ENCODE results near the gene RAD51B. TPM values are rescaled to one million over a fixed set of nuclear protein-coding genes. Genes with fewer than 3 reads are reported as not detected.
"Not testable (repeated sequence)": the region's sequence is repeated elsewhere in the genome, so short reads cannot be mapped to it uniquely, and the experiment has no call there.

Gene RAD51B
- total and polyA plus RNA-seq, 4 experiments from 2014 or later: 22.0 to 35.7 (median 31.4) TPM

DNA sequence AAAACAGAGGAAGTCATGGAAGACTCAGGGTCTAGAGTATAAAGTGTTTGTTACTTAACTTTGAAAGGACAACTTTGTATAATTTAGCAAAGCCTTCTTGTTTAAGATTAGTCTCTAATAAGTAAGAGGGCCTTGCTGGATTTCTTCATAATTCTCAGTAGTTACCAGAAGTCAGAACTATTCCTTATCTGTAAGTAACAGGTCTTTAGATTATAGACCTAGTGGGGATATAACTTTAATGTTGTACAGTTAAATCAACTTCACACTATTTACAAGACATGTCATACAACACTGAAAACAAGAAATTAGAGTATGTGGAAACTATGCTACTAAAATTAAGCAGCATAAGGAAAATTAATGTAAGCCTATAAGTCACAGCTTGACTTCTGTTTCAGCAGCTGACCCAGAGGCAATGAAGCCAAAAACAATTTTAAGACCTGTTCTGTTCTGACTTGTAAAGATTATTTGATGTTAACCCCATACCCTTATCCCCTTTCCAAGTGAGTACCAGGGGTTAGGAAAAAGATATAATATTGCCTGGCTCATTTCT lies 398.3 kb downstream of the RAD51B start:
- Mint-ChIP-seq H3K27me3 (no peaks in the 10 kb centered on the region), H3K9me3 (peaks cover 0 to 6% (median 0%) of the 10 kb centered on the region in 8 donors), H3K4me3 (no peak overlapping the region), H3K4me1 (peaks cover 5 to 23% (median 14%) of the 10 kb centered on the region in 4 donors), H3K27ac (no peak overlapping the region), H3K36me3 (peaks cover 0 to 13% of the 10 kb centered on the region in 2 donors)
- Histone ChIP-seq H3K36me3 (ENCODE audit: insufficient read depth, low read length) (no peaks in the 10 kb centered on the region), H3K27ac (ENCODE audit: low read depth, low read length) (no peak overlapping the region), H3K27me3 (ENCODE audit: insufficient read depth, low read length) (no peaks in the 10 kb centered on the region), H3K9me3 (ENCODE audit: control insufficient read depth in 1 of 2, low read length in 2 of 2) (no peaks in the 10 kb centered on the region), H3K4me1 (ENCODE audit: insufficient read depth, low read length) (peaks cover 17% of the 10 kb centered on the region), H3K4me3 (ENCODE audit: low read length in 2 of 2) (no peak overlapping the region)
- POLR2A ChIA-PET (ENCODE audit: partially characterized antibody): no interaction called here
- CTCF ChIA-PET (ENCODE audit: partially characterized antibody): no interaction called here
- intact Hi-C loops (cut with micrococcal nuclease): no loop called here
- DNase-seq: no peak

DNA sequence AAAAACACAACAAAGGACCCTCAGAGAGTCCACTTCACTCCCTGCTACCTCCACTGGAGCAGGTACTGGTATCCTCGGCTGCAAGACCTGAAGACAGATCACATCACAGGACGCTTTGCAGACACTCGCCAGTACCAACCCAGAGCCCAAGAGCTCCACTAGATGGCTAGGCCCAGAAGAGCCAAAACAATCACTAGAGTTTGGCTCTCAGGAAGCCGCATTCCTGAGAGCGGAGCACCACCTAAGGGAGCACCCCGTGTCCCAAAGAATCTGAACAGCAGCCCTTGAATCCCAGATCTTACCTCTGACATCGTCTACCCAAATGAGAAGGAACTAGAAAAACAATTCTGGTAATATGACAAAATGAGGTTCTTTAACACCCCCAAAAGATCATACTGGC lies 399.8 kb downstream of the RAD51B start:
- no peak overlapping the region for H3K4me3 Mint-ChIP-seq
- H3K27me3 ChIP-seq (ENCODE audit: insufficient read depth, low read length): no peaks in the 10 kb centered on the region
- no peaks in the 10 kb centered on the region for H3K27me3 Mint-ChIP-seq
- no peak overlapping the region for H3K27ac ChIP-seq (ENCODE audit: low read depth, low read length)
- H3K36me3 ChIP-seq (ENCODE audit: insufficient read depth, low read length): no peaks in the 10 kb centered on the region
- POLR2A ChIA-PET (ENCODE audit: partially characterized antibody): no interaction called here
- H3K9me3 Mint-ChIP-seq: peaks cover 0 to 6% (median 0%) of the 10 kb centered on the region in 8 donors
- DNase-seq: no peak
- peaks cover under 1 to 10% (median 5%) of the 10 kb centered on the region in 4 donors for H3K4me1 Mint-ChIP-seq
- peaks cover 6% of the 10 kb centered on the region for H3K4me1 ChIP-seq (ENCODE audit: insufficient read depth, low read length)
- CTCF ChIA-PET (ENCODE audit: partially characterized antibody): no interaction called here
- no peaks in the 10 kb centered on the region for H3K9me3 ChIP-seq (ENCODE audit: control insufficient read depth in 1 of 2, low read length in 2 of 2)
- intact Hi-C loops (cut with micrococcal nuclease): no loop called here
- no peak overlapping the region for H3K27ac Mint-ChIP-seq
- peaks cover 0 to 13% of the 10 kb centered on the region in 2 donors for H3K36me3 Mint-ChIP-seq
- H3K4me3 ChIP-seq (ENCODE audit: low read length in 2 of 2): no peak overlapping the region

DNA sequence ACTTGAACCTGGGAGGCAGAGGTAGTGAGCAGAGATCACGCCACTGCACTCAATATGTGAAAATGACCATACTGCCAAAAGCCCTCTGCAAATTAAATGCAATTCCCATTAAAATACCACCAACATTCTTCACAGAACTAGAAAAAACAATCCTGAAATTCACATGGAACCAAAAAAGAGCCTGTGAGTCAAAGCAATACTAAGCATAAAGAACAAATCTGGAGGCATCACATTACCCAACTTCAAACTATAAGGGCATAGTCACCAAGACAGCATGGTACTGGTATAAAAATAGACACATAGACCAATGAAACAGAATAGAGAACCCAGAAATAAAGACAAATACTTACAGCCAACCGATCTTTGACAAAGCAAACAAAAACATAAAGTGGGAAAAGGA lies 401.5 kb downstream of the RAD51B start:
- intact Hi-C loops (cut with micrococcal nuclease): not testable (repeated sequence)

DNA sequence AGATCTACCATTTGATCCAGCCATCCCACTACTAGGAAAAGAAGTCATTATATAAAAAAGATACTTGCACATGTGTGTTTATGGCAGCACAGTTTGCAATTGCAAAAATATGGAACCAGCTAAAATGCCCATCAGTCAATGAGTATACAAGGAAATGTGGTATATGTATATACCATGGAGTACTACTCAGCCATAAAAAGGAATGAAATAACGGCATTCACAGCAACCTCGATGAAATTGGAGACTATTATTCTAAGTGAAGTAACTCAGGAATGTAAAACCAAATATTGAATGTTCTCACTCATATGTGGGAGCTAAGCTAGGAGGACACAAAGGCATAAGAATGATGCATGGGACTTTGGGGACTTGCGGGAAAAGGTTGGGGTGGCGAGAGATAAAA lies 402.6 kb downstream of the RAD51B start:
- H3K4me3 Mint-ChIP-seq: no peak overlapping the region
- no peak overlapping the region for H3K27ac ChIP-seq (ENCODE audit: low read depth, low read length)
- intact Hi-C loops (cut with micrococcal nuclease): no loop called here
- H3K4me1 Mint-ChIP-seq: peaks cover 0 to 4% (median 0%) of the 10 kb centered on the region in 4 donors
- DNase-seq: no peak
- ChIA-PET CTCF (ENCODE audit: partially characterized antibody) (interaction anchor here (1.3 kb wide), 1 partner anchor 622 kb away, joined by 4 read pairs; no protein-coding TSS in a partner anchor), POLR2A (ENCODE audit: partially characterized antibody) (interaction anchor here (2.1 kb wide), 1 partner anchor 11 kb away, joined by 6 read pairs; no protein-coding TSS in a partner anchor)
- no peaks in the 10 kb centered on the region for H3K36me3 ChIP-seq (ENCODE audit: insufficient read depth, low read length)
- no peaks in the 10 kb centered on the region for H3K4me1 ChIP-seq (ENCODE audit: insufficient read depth, low read length)
- H3K27ac Mint-ChIP-seq: no peak overlapping the region
- no peaks in the 10 kb centered on the region for H3K9me3 ChIP-seq (ENCODE audit: control insufficient read depth in 1 of 2, low read length in 2 of 2)
- peaks cover 0 to 19% of the 10 kb centered on the region in 2 donors for H3K36me3 Mint-ChIP-seq
- no peaks in the 10 kb centered on the region for H3K27me3 ChIP-seq (ENCODE audit: insufficient read depth, low read length)
- H3K9me3 Mint-ChIP-seq: peaks cover 0 to 8% (median 0%) of the 10 kb centered on the region in 8 donors
- H3K4me3 ChIP-seq (ENCODE audit: low read length in 2 of 2): no peak overlapping the region
- H3K27me3 Mint-ChIP-seq: no peaks in the 10 kb centered on the region

More for the DNA sequence above, 401.5 kb downstream of the RAD51B start:
- H3K9me3 Mint-ChIP-seq; H3K4me1 Mint-ChIP-seq; CTCF ChIA-PET (ENCODE audit: partially characterized antibody); POLR2A ChIA-PET (ENCODE audit: partially characterized antibody); H3K27me3 ChIP-seq (ENCODE audit: insufficient read depth, low read length); H3K36me3 ChIP-seq (ENCODE audit: insufficient read depth, low read length); H3K9me3 ChIP-seq (ENCODE audit: control insufficient read depth in 1 of 2, low read length in 2 of 2); DNase-seq; H3K4me1 ChIP-seq (ENCODE audit: insufficient read depth, low read length); H3K27ac Mint-ChIP-seq; H3K27ac ChIP-seq (ENCODE audit: low read depth, low read length); H3K4me3 Mint-ChIP-seq; H3K4me3 ChIP-seq (ENCODE audit: low read length in 2 of 2); H3K27me3 Mint-ChIP-seq: not testable (repeated sequence)
- peaks cover 0 to 13% of the 10 kb centered on the region in 2 donors for H3K36me3 Mint-ChIP-seq

DNA sequence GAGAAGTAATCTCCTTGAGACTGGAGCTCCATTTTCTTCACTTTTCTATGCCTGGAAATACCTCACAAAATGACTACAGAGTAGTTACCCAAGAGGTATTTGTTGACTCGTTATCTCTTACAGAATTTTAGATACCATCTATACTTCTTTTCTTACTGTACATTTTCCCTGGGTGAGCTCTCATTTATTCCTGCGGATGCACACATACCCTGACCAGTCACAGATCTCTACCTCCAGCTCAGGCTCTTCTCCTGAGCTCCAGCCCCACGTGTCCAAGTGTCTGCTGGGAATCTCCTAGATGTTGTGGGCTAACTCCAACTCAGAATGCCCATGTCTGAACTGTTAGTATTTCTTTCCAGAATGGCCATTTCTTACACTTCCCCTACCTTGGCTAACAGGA lies 403.1 kb downstream of the RAD51B start:
- no peak overlapping the region for H3K4me3 ChIP-seq (ENCODE audit: low read length in 2 of 2)
- Mint-ChIP-seq H3K36me3 (peaks cover 0 to 19% of the 10 kb centered on the region in 2 donors), H3K4me3 (no peak overlapping the region), H3K4me1 (peaks cover 0 to 4% (median 0%) of the 10 kb centered on the region in 4 donors), H3K27ac (no peak overlapping the region), H3K9me3 (peaks cover 0 to 8% (median 0%) of the 10 kb centered on the region in 8 donors), H3K27me3 (no peaks in the 10 kb centered on the region)
- H3K9me3 ChIP-seq (ENCODE audit: control insufficient read depth in 1 of 2, low read length in 2 of 2): no peaks in the 10 kb centered on the region
- CTCF ChIA-PET (ENCODE audit: partially characterized antibody): interaction anchor here (1.3 kb wide), 1 partner anchor 622 kb away, joined by 4 read pairs; no protein-coding TSS in a partner anchor
- H3K36me3 ChIP-seq (ENCODE audit: insufficient read depth, low read length): no peaks in the 10 kb centered on the region
- no peaks in the 10 kb centered on the region for H3K27me3 ChIP-seq (ENCODE audit: insufficient read depth, low read length)
- H3K4me1 ChIP-seq (ENCODE audit: insufficient read depth, low read length): no peaks in the 10 kb centered on the region
- no peak overlapping the region for H3K27ac ChIP-seq (ENCODE audit: low read depth, low read length)
- intact Hi-C loops (cut with micrococcal nuclease): no loop called here
- POLR2A ChIA-PET (ENCODE audit: partially characterized antibody): interaction anchor here (2.1 kb wide), 1 partner anchor 12 kb away, joined by 6 read pairs; no protein-coding TSS in a partner anchor
- no peak for DNase-seq

DNA sequence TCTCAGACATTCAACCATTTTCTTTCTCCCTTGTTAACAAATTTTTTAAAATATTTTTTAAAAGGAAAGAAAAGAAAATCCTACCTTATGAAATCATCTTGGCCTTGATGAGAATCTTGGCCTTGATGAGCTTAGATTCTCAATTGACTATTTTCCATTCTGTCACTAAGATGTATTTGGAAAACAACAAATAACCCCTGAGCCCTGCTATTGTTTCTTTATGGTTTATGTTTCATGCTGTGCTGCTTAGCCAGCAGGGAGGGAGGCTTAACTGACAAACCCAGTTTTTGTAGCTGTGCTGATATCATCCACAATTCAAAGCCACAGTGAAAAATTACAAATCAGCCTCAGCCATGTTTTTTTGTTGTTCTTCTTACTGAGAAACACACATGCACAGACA lies 404.1 kb downstream of the RAD51B start:
- H3K4me3 Mint-ChIP-seq: no peak overlapping the region
- no peak for DNase-seq

DNA sequence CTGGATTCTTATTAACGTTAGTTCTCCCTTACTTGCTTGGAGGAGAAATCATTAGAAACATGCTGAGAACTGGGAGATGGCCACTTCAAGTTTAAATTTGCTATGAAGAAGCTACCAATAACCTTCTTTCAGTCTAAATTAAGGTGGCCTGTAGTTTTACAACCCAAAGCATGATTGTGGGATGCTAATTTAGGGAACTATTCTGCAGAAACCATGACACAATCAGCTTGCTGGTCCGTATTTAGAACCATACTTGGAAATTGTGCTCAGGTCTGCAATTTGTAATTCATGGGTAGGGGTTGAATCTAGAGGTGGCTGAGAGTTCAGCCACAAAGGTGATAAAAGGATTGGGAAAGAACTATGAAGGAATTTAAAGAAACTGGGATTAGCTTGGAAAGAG lies 405.7 kb downstream of the RAD51B start:
- H3K27ac Mint-ChIP-seq: no peak overlapping the region
- ChIA-PET CTCF (ENCODE audit: partially characterized antibody) (interaction anchor here (1.8 kb wide), 1 partner anchor 600 kb away, joined by 7 read pairs; no protein-coding TSS in a partner anchor), POLR2A (ENCODE audit: partially characterized antibody) (interaction anchor here (0.6 kb wide), 1 partner anchor 458 kb away, joined by 3 read pairs; no protein-coding TSS in a partner anchor)
- peaks cover 0 to 12% of the 10 kb centered on the region in 2 donors for H3K36me3 Mint-ChIP-seq
- H3K4me1 Mint-ChIP-seq: peaks cover 0 to 4% (median 0%) of the 10 kb centered on the region in 4 donors
- H3K27me3 Mint-ChIP-seq: no peaks in the 10 kb centered on the region
- H3K4me3 Mint-ChIP-seq: no peak overlapping the region
- H3K4me3 ChIP-seq (ENCODE audit: low read length in 2 of 2): no peak overlapping the region
- intact Hi-C loops (cut with micrococcal nuclease): no loop called here
- H3K36me3 ChIP-seq (ENCODE audit: insufficient read depth, low read length): no peaks in the 10 kb centered on the region
- no peak for DNase-seq
- peaks cover 0 to 8% (median 0%) of the 10 kb centered on the region in 8 donors for H3K9me3 Mint-ChIP-seq
- no peaks in the 10 kb centered on the region for H3K27me3 ChIP-seq (ENCODE audit: insufficient read depth, low read length)
- H3K9me3 ChIP-seq (ENCODE audit: control insufficient read depth in 1 of 2, low read length in 2 of 2): no peaks in the 10 kb centered on the region
- no peaks in the 10 kb centered on the region for H3K4me1 ChIP-seq (ENCODE audit: insufficient read depth, low read length)
- no peak overlapping the region for H3K27ac ChIP-seq (ENCODE audit: low read depth, low read length)

More for the DNA sequence above, 404.1 kb downstream of the RAD51B start:
- peaks cover 0 to 8% (median 0%) of the 10 kb centered on the region in 8 donors for H3K9me3 Mint-ChIP-seq
- H3K36me3 ChIP-seq (ENCODE audit: insufficient read depth, low read length): no peaks in the 10 kb centered on the region
- peak overlapping the region in 2 of 7 donors; percentile 23 to 40 for H3K27ac Mint-ChIP-seq
- H3K27ac ChIP-seq (ENCODE audit: low read depth, low read length): no peak overlapping the region
- H3K36me3 Mint-ChIP-seq: peaks cover 0 to 19% of the 10 kb centered on the region in 2 donors
- peaks cover 0 to 4% (median 0%) of the 10 kb centered on the region in 4 donors for H3K4me1 Mint-ChIP-seq
- no peaks in the 10 kb centered on the region for H3K4me1 ChIP-seq (ENCODE audit: insufficient read depth, low read length)
- H3K27me3 ChIP-seq (ENCODE audit: insufficient read depth, low read length): no peaks in the 10 kb centered on the region
- CTCF ChIA-PET (ENCODE audit: partially characterized antibody): interaction anchor here (0.9 kb wide), 1 partner anchor 621 kb away, joined by 3 read pairs; no protein-coding TSS in a partner anchor
- H3K27me3 Mint-ChIP-seq: no peaks in the 10 kb centered on the region
- no peaks in the 10 kb centered on the region for H3K9me3 ChIP-seq (ENCODE audit: control insufficient read depth in 1 of 2, low read length in 2 of 2)
- POLR2A ChIA-PET (ENCODE audit: partially characterized antibody): interaction anchor here (2.1 kb wide), 1 partner anchor 13 kb away, joined by 6 read pairs; no protein-coding TSS in a partner anchor
- intact Hi-C loops (cut with micrococcal nuclease): no loop called here
- H3K4me3 ChIP-seq (ENCODE audit: low read length in 2 of 2): no peak overlapping the region

Data from CD4-positive, alpha-beta memory T cell (primary cell).